Measurements from ENCODE around the gene DNASE1. TPM values are rescaled to one million over a fixed set of nuclear protein-coding genes. Genes with fewer than 3 reads are reported as not detected.
"Not testable (repeated sequence)": the region's sequence is repeated elsewhere in the genome, so short reads cannot be mapped to it uniquely, and the experiment has no call there.

Gene DNASE1
- 10.3 to 17.8 TPM (median 12.2 TPM) in 3 replicates for total RNA-seq
- long read RNA-seq, partial matches to known transcripts = 9 of 16 reads
- long read RNA-seq, other reads (novel, unspliced or antisense) = 7 of 16 reads

DNA sequence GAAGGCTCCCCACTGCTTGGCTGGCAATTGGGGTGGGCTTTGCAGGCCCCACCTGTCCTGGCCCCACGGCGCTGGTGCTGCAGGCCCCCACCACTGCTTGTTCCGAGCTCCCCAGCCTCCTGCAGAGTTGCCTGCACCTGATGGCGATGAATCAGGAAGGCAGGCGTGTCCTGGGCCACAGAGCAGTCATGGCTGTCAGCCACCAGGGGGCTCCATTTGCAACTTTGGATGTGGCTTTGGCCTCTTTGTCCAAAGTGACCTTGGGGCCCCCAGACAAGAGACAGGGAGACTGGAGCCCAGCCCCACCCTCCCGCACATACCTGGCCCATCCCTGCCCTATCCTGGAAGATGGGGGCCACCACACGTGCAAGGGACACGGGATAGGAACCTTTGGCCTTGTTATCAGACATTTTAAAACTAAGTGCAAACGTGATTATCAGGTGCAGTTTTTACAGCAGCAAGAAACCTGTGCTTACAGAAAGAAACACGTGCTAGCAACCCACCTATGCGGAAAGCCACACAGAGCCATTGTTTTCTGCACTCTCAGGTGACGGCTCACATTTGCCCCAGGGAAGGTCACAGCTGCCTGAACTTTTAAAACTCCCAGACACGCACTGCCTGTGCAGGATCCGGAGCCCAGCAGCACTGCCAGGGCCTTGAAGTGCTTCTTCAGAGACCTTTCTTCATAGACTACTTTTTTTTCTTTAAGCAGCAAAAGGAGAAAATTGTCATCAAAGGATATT lies at the start of gene DNASE1:
DNASE1 (plus strand) TSS at position 443 of the 743 bp plus-strand sequence. CDS start 683 bp downstream, outside the sequence.
- TF ChIP-seq, protein P1, sequence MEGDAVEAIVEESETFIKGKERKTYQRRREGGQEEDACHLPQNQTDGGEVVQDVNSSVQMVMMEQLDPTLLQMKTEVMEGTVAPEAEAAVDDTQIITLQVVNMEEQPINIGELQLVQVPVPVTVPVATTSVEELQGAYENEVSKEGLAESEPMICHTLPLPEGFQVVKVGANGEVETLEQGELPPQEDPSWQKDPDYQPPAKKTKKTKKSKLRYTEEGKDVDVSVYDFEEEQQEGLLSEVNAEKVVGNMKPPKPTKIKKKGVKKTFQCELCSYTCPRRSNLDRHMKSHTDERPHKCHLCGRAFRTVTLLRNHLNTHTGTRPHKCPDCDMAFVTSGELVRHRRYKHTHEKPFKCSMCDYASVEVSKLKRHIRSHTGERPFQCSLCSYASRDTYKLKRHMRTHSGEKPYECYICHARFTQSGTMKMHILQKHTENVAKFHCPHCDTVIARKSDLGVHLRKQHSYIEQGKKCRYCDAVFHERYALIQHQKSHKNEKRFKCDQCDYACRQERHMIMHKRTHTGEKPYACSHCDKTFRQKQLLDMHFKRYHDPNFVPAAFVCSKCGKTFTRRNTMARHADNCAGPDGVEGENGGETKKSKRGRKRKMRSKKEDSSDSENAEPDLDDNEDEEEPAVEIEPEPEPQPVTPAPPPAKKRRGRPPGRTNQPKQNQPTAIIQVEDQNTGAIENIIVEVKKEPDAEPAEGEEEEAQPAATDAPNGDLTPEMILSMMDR (IDR thresholded peaks at IDR 0.05) = peak; percentile 79
- no peaks in the 10 kb centered on the region for H3K9me3 Mint-ChIP-seq (ENCODE audit: low read depth)
- H3K4me1 Mint-ChIP-seq (ENCODE audit: low read depth) = peaks cover 5% of the 10 kb centered on the region
- H3K36me3 Mint-ChIP-seq (ENCODE audit: low read depth) = peaks cover 18% of the 10 kb centered on the region
- no peak within 1 kb of the TSS for H3K27ac Mint-ChIP-seq (ENCODE audit: unreplicated experiment)
- H3K27me3 Mint-ChIP-seq (ENCODE audit: low read depth) = no peaks in the 10 kb centered on the region
- H3K4me3 Mint-ChIP-seq (ENCODE audit: unreplicated experiment) = no peak within 1 kb of the TSS
- DNase-seq (ENCODE audit: low spot score) = peak; percentile 69

DNA sequence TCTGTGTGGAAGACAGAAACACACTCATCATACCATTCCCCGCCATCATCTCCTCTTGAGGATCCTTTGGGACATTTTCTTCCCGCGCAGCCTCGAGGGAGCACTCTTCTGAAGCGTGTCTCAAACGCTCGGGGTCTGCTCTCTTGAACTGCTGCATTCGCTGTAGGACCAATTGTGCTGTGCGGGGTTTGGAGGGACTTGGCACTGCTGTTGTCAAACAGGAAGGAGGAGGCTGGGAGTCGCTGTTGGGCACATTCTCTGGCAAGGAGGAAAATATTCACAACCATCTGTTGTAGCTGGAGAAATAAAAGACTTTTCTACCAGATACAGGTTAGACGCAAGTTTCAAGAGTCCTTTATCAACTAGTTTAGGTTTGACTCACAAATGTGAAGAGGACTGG lies 48.0 kb upstream of the DNASE1 start:
- DNase-seq (ENCODE audit: low spot score) = no peak
- Mint-ChIP-seq H3K4me3 (ENCODE audit: unreplicated experiment) (no peak overlapping the region), H3K27me3 (ENCODE audit: low read depth) (no peaks in the 10 kb centered on the region), H3K36me3 (ENCODE audit: low read depth) (peaks cover 20% of the 10 kb centered on the region), H3K27ac (ENCODE audit: unreplicated experiment) (no peak overlapping the region), H3K4me1 (ENCODE audit: low read depth) (peaks cover 11% of the 10 kb centered on the region), H3K9me3 (ENCODE audit: low read depth) (no peaks in the 10 kb centered on the region)
- TF ChIP-seq, protein P1 (IDR thresholded peaks at IDR 0.05) = no peak

GRCh38 chr16:3607161-3607560 lies 47.3 kb upstream of the DNASE1 start:
- Mint-ChIP-seq H3K4me1 (ENCODE audit: low read depth) (peaks cover 17% of the 10 kb centered on the region), H3K27ac (ENCODE audit: unreplicated experiment) (no peak overlapping the region), H3K27me3 (ENCODE audit: low read depth) (no peaks in the 10 kb centered on the region), H3K9me3 (ENCODE audit: low read depth) (no peaks in the 10 kb centered on the region), H3K4me3 (ENCODE audit: unreplicated experiment) (no peak overlapping the region), H3K36me3 (ENCODE audit: low read depth) (peaks cover 15% of the 10 kb centered on the region)
- TF ChIP-seq, protein P1 (IDR thresholded peaks at IDR 0.05) = no peak
- no peak for DNase-seq (ENCODE audit: low spot score)

DNA sequence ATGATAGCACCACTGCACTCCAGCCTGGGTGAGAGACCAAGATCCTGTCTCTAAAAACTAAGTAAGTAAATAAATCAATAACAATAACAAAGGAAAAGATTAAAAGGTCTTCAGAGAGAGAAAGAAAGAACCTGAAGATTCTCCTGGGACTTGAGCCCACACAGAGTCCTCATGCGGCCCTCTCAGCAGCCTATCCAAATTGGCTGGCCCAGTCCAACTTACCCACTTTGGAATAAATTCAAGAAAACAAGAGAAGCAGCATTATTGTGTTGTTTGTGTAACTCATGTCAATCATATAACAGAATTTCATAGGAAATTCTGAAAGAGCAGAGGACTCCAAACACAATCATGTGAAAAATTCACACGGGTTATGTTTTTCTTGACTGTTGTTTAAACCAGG lies 46.9 kb upstream of the DNASE1 start:
- H3K27ac Mint-ChIP-seq (ENCODE audit: unreplicated experiment) = no peak overlapping the region
- peaks cover 13% of the 10 kb centered on the region for H3K36me3 Mint-ChIP-seq (ENCODE audit: low read depth)

DNA sequence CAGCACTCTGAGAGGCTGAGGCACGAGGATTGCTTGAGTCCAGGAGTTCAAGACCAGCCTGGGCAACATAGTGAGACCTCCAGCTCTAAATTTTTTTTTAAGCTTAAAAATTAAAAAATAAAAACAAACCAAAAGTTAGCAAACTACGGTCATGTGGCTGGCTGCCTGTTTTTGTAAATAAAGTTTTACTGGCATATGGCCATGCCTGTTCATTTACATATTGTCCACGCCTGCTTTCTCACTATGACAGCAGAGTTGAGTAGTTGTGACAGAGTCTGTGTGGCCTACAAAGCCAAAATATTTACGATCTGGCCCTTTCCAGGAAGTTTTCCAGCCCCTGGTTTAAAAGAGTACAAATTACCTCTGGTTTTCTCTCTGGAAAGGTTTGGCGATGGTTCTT lies 46.4 kb upstream of the DNASE1 start:
- TF ChIP-seq, protein P1 (IDR thresholded peaks at IDR 0.05) = no peak
- peaks cover 25% of the 10 kb centered on the region for H3K4me1 Mint-ChIP-seq (ENCODE audit: low read depth)
- no peak overlapping the region for H3K27ac Mint-ChIP-seq (ENCODE audit: unreplicated experiment)
- peaks cover 12% of the 10 kb centered on the region for H3K36me3 Mint-ChIP-seq (ENCODE audit: low read depth)
- no peak for DNase-seq (ENCODE audit: low spot score)
- no peaks in the 10 kb centered on the region for H3K27me3 Mint-ChIP-seq (ENCODE audit: low read depth)
- no peaks in the 10 kb centered on the region for H3K9me3 Mint-ChIP-seq (ENCODE audit: low read depth)
- no peak overlapping the region for H3K4me3 Mint-ChIP-seq (ENCODE audit: unreplicated experiment)

More for the DNA sequence above, 46.9 kb upstream of the DNASE1 start:
- H3K4me3 Mint-ChIP-seq (ENCODE audit: unreplicated experiment) = no peak overlapping the region
- no peaks in the 10 kb centered on the region for H3K9me3 Mint-ChIP-seq (ENCODE audit: low read depth)
- TF ChIP-seq, protein P1 (IDR thresholded peaks at IDR 0.05) = no peak
- no peaks in the 10 kb centered on the region for H3K27me3 Mint-ChIP-seq (ENCODE audit: low read depth)
- DNase-seq (ENCODE audit: low spot score) = no peak
- H3K4me1 Mint-ChIP-seq (ENCODE audit: low read depth) = peaks cover 20% of the 10 kb centered on the region

DNA sequence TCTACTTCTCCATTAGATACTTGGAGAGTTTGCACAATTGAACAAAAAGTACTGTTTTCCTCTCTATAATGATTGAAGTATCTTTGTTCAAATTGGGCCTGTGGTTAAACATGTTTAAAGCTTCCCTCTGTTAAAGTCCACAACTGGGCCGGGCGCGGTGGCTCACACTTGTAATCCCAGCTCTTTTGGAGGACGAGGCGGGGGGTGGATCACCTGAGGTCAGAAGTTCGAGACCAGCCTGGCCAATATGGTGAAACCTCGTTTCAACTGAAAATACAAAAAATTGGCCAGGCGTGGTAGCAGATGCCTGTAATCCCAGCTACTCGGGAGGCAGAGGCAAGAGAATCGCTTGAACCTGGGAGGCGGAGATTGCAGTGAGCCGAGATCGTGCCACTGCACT lies 45.5 kb upstream of the DNASE1 start:
- H3K9me3 Mint-ChIP-seq (ENCODE audit: low read depth); H3K4me3 Mint-ChIP-seq (ENCODE audit: unreplicated experiment); H3K27me3 Mint-ChIP-seq (ENCODE audit: low read depth); DNase-seq (ENCODE audit: low spot score); H3K27ac Mint-ChIP-seq (ENCODE audit: unreplicated experiment); H3K36me3 Mint-ChIP-seq (ENCODE audit: low read depth): not testable (repeated sequence)
- H3K4me1 Mint-ChIP-seq (ENCODE audit: low read depth) = peaks cover 30% of the 10 kb centered on the region
